ENCODE measurements around the gene MORC1.
A peak's percentile ranks its signal among the peaks of the same experiment; 100 is the strongest.

Gene MORC1

GRCh38 chr3:109127553-109127952 is 9.6 kb upstream of the MORC1 start:
- no peaks in the 10 kb centered on the region for H3K4me1 Mint-ChIP-seq
- H3K27ac Mint-ChIP-seq: no peak overlapping the region
- H3K27me3 Mint-ChIP-seq: no peaks in the 10 kb centered on the region
- H3K4me3 Mint-ChIP-seq: no peak overlapping the region
- CTCF ChIA-PET: no interaction called here
- DNase-seq: no peak
- H3K36me3 Mint-ChIP-seq: no peaks in the 10 kb centered on the region
- H3K9me3 Mint-ChIP-seq: no peaks in the 10 kb centered on the region

GRCh38 chr3:109125902-109126301 is 8.0 kb upstream of the MORC1 start:
- CTCF ChIA-PET: no interaction called here
- no peak overlapping the region for H3K4me3 Mint-ChIP-seq
- H3K36me3 Mint-ChIP-seq: no peaks in the 10 kb centered on the region
- DNase-seq: no peak
- no peaks in the 10 kb centered on the region for H3K27me3 Mint-ChIP-seq
- H3K4me1 Mint-ChIP-seq: no peaks in the 10 kb centered on the region
- H3K27ac Mint-ChIP-seq: no peak overlapping the region
- H3K9me3 Mint-ChIP-seq: no peaks in the 10 kb centered on the region

GRCh38 chr3:109122690-109123089 is 4.8 kb upstream of the MORC1 start:
- CTCF ChIA-PET: interaction anchor here (0.6 kb wide), 1 partner anchor 1312 kb away, joined by 4 read pairs; no protein-coding TSS in a partner anchor
- H3K36me3 Mint-ChIP-seq: no peaks in the 10 kb centered on the region
- no peak overlapping the region for H3K4me3 Mint-ChIP-seq

GRCh38 chr3:109118584-109118983 is 650 bp upstream of the MORC1 start:
- no peak overlapping the region for H3K4me3 Mint-ChIP-seq
- peaks cover 9% of the 10 kb centered on the region for H3K27me3 Mint-ChIP-seq
- DNase-seq: no peak
- no peaks in the 10 kb centered on the region for H3K9me3 Mint-ChIP-seq
- H3K36me3 Mint-ChIP-seq: no peaks in the 10 kb centered on the region
- H3K27ac Mint-ChIP-seq: no peak overlapping the region
- no peaks in the 10 kb centered on the region for H3K4me1 Mint-ChIP-seq
- CTCF ChIA-PET: no interaction called here

More at GRCh38 chr3:109122690-109123089, 4.8 kb upstream of the MORC1 start:
- Mint-ChIP-seq H3K4me1 (no peaks in the 10 kb centered on the region), H3K27ac (no peak overlapping the region), H3K27me3 (no peaks in the 10 kb centered on the region), H3K9me3 (no peaks in the 10 kb centered on the region)
- DNase-seq: no peak

GRCh38 chr3:109116031-109116430 is 1.9 kb downstream of the MORC1 start:
- CTCF ChIA-PET: no interaction called here
- H3K4me3 Mint-ChIP-seq: no peak overlapping the region

GRCh38 chr3:109115451-109115850 is 2.5 kb downstream of the MORC1 start:
- peaks cover 9% of the 10 kb centered on the region for H3K27me3 Mint-ChIP-seq
- CTCF ChIA-PET: no interaction called here
- no peaks in the 10 kb centered on the region for H3K9me3 Mint-ChIP-seq
- H3K4me1 Mint-ChIP-seq: no peaks in the 10 kb centered on the region
- DNase-seq: no peak
- no peaks in the 10 kb centered on the region for H3K36me3 Mint-ChIP-seq
- H3K27ac Mint-ChIP-seq: no peak overlapping the region
- no peak overlapping the region for H3K4me3 Mint-ChIP-seq

More at GRCh38 chr3:109116031-109116430, 1.9 kb downstream of the MORC1 start:
- no peak for DNase-seq
- peaks cover 9% of the 10 kb centered on the region for H3K27me3 Mint-ChIP-seq
- H3K4me1 Mint-ChIP-seq: no peaks in the 10 kb centered on the region
- H3K27ac Mint-ChIP-seq: no peak overlapping the region
- H3K36me3 Mint-ChIP-seq: no peaks in the 10 kb centered on the region
- no peaks in the 10 kb centered on the region for H3K9me3 Mint-ChIP-seq

GRCh38 chr3:109114746-109115145 is 3.2 kb downstream of the MORC1 start:
- no peaks in the 10 kb centered on the region for H3K36me3 Mint-ChIP-seq
- H3K9me3 Mint-ChIP-seq: no peaks in the 10 kb centered on the region
- no peak for DNase-seq
- H3K27ac Mint-ChIP-seq: no peak overlapping the region
- no peaks in the 10 kb centered on the region for H3K4me1 Mint-ChIP-seq
- H3K4me3 Mint-ChIP-seq: no peak overlapping the region
- H3K27me3 Mint-ChIP-seq: peaks cover 9% of the 10 kb centered on the region
- CTCF ChIA-PET: no interaction called here

GRCh38 chr3:109112946-109113760 is 4.8 kb downstream of the MORC1 start:
- Mint-ChIP-seq H3K27ac (no peak overlapping the region), H3K9me3 (no peaks in the 10 kb centered on the region), H3K36me3 (no peaks in the 10 kb centered on the region), H3K4me3 (no peak overlapping the region), H3K4me1 (no peaks in the 10 kb centered on the region), H3K27me3 (peaks cover 9% of the 10 kb centered on the region)
- CTCF ChIA-PET: interaction anchor here (0.6 kb wide), 1 partner anchor 10 kb away, joined by 3 read pairs; no protein-coding TSS in a partner anchor
- no peak for DNase-seq

GRCh38 chr3:109109574-109109973 is 8.4 kb downstream of the MORC1 start:
- DNase-seq: no peak
- Mint-ChIP-seq H3K9me3 (no peaks in the 10 kb centered on the region), H3K36me3 (no peaks in the 10 kb centered on the region), H3K4me3 (no peak overlapping the region), H3K27me3 (peaks cover 6% of the 10 kb centered on the region), H3K4me1 (no peaks in the 10 kb centered on the region), H3K27ac (no peak overlapping the region)
- CTCF ChIA-PET: no interaction called here

- peak; percentile 23 for DNase-seq
- peaks cover 10% of the 10 kb centered on the region for H3K27me3 Mint-ChIP-seq
- no peaks in the 10 kb centered on the region for H3K4me1 Mint-ChIP-seq
- no peak overlapping the region for H3K27ac Mint-ChIP-seq
- H3K9me3 Mint-ChIP-seq: no peaks in the 10 kb centered on the region
- H3K36me3 Mint-ChIP-seq: no peaks in the 10 kb centered on the region
- CTCF ChIA-PET: interaction anchor here (1.0 to 1.6 kb wide), 3 partner anchors 15 to 623 kb away, joined by 3 to 4 read pairs (median 3); no protein-coding TSS in a partner anchor
- no peak overlapping the region for H3K4me3 Mint-ChIP-seq
These were observed 19.8 kb downstream of the MORC1 start for GRCh38 chr3:109098079-109098644.

- Mint-ChIP-seq H3K4me3 (no peak overlapping the region), H3K36me3 (no peaks in the 10 kb centered on the region), H3K27ac (no peak overlapping the region), H3K4me1 (no peaks in the 10 kb centered on the region), H3K27me3 (peaks cover 12% of the 10 kb centered on the region), H3K9me3 (no peaks in the 10 kb centered on the region)
- DNase-seq: no peak
- CTCF ChIA-PET: no interaction called here
These were observed 22.8 kb downstream of the MORC1 start for GRCh38 chr3:109095166-109095565.

GRCh38 chr3:109093561-109093960 is 24.4 kb downstream of the MORC1 start:
- CTCF ChIA-PET: no interaction called here
- H3K9me3 Mint-ChIP-seq: no peaks in the 10 kb centered on the region
- no peaks in the 10 kb centered on the region for H3K4me1 Mint-ChIP-seq
- no peak overlapping the region for H3K4me3 Mint-ChIP-seq
- H3K27ac Mint-ChIP-seq: no peak overlapping the region
- DNase-seq: no peak
- H3K27me3 Mint-ChIP-seq: peaks cover 12% of the 10 kb centered on the region
- H3K36me3 Mint-ChIP-seq: no peaks in the 10 kb centered on the region

GRCh38 chr3:109091846-109092245 is 26.1 kb downstream of the MORC1 start:
- CTCF ChIA-PET: interaction anchor here (1.6 kb wide), 1 partner anchor 41 kb away, joined by 4 read pairs; no protein-coding TSS in a partner anchor
- H3K4me3 Mint-ChIP-seq: no peak overlapping the region
- H3K27ac Mint-ChIP-seq: no peak overlapping the region
- no peak for DNase-seq
- no peaks in the 10 kb centered on the region for H3K36me3 Mint-ChIP-seq
- H3K9me3 Mint-ChIP-seq: no peaks in the 10 kb centered on the region
- H3K4me1 Mint-ChIP-seq: no peaks in the 10 kb centered on the region
- H3K27me3 Mint-ChIP-seq: peaks cover 8% of the 10 kb centered on the region

GRCh38 chr3:109089265-109089664 is 28.7 kb downstream of the MORC1 start:
- H3K4me3 Mint-ChIP-seq: no peak overlapping the region
- H3K9me3 Mint-ChIP-seq: no peaks in the 10 kb centered on the region
- CTCF ChIA-PET: no interaction called here
- H3K27ac Mint-ChIP-seq: no peak overlapping the region
- H3K27me3 Mint-ChIP-seq: peaks cover 7% of the 10 kb centered on the region
- no peaks in the 10 kb centered on the region for H3K36me3 Mint-ChIP-seq
- H3K4me1 Mint-ChIP-seq: no peaks in the 10 kb centered on the region
- DNase-seq: no peak

All from activated naive CD4-positive, alpha-beta T cell treated with anti-CD3 and anti-CD28 coated beads, Interleukin-2, amount 10 ng/mL, durations not matched to agents 7 days and 5 days (primary cell).